ENCODE measurements around the gene MRPL53. TPM values are rescaled to one million over a fixed set of nuclear protein-coding genes. Genes with fewer than 3 reads are reported as not detected.

MRPL53 gene
- 51.9 and 53.8 TPM in 2 replicates for total RNA-seq (2016; rRNA removed; fragmentation: Illumina TruSeq; extraction: Trizol)
- 42.4 and 54.6 TPM in 2 replicates for total RNA-seq (2016; cell fraction: cytosol; rRNA removed; fragmentation: Illumina TruSeq; extraction: Trizol; ENCODE audit: low read depth)
- total RNA-seq (2016; cell fraction: insoluble cytoplasmic fraction; rRNA removed; fragmentation: Illumina TruSeq; extraction: Trizol) = 58.8 and 59.3 TPM in 2 replicates
- 53.4 and 65.7 TPM in 2 replicates for total RNA-seq (2016; cell fraction: membrane; rRNA removed; fragmentation: Illumina TruSeq; extraction: Trizol)
- total RNA-seq (2016; cell fraction: nucleus; rRNA removed; fragmentation: Illumina TruSeq; extraction: Trizol) = 30.0 and 33.7 TPM in 2 replicates
- polyA plus RNA-seq (2011; rRNA removed) = 28.8 and 34.3 TPM in 2 replicates
- polyA plus RNA-seq (2011; cell fraction: cytosol; rRNA removed) = 30.0 and 63.3 TPM in 2 replicates
- polyA plus RNA-seq (2011; cell fraction: nucleus; rRNA removed) = 49.3 and 53.8 TPM in 2 replicates
- 32.0 and 44.9 TPM in 2 replicates for polyA plus RNA-seq (2012)
- 37.9 and 43.7 TPM in 2 replicates for polyA plus RNA-seq (2016; cell fraction: cytosol; fragmentation: Illumina TruSeq; extraction: Trizol; ENCODE audit: low read depth)
- polyA plus RNA-seq (2016; cell fraction: insoluble cytoplasmic fraction; fragmentation: Illumina TruSeq; extraction: Trizol; ENCODE audit: low read depth) = 43.6 and 45.0 TPM in 2 replicates
- 39.5 and 42.8 TPM in 2 replicates for polyA plus RNA-seq (2016; cell fraction: membrane; fragmentation: Illumina TruSeq; extraction: Trizol; ENCODE audit: low read depth)
- 61.4 and 66.8 TPM in 2 replicates for polyA plus RNA-seq (2016; cell fraction: nucleus; fragmentation: Illumina TruSeq; extraction: Trizol; ENCODE audit: insufficient read depth, low read depth)
- polyA minus RNA-seq (2011; rRNA and poly(A)+ RNA removed; ENCODE audit: low replicate concordance) = 38.1 and 38.8 TPM in 2 replicates
- 13.6 and 15.1 TPM in 2 replicates for polyA minus RNA-seq (2011; cell fraction: cytosol; rRNA and poly(A)+ RNA removed)
- 18.9 and 23.0 TPM in 2 replicates for polyA minus RNA-seq (2011; cell fraction: nucleus; rRNA and poly(A)+ RNA removed)
- Bru-seq, nascent RNA = percentile 95 among the genes with signal in this experiment
- percentile 94 among the genes with signal in this experiment for BruChase-seq, experiment 1, labeled RNA remaining after a 6-hour chase
- percentile 94 among the genes with signal in this experiment for BruChase-seq, experiment 2, labeled RNA remaining after a 2-hour chase
- long read RNA-seq, experiment 1, transcript MRPL53-201 (3 exons, 1,162 nt) = major isoform, 53 of 55 reads
- long read RNA-seq, experiment 1, partial matches to known transcripts = 0 of 55 reads
- long read RNA-seq, experiment 1, other reads (novel, unspliced or antisense) = 1 of 55 reads
- long read RNA-seq, experiment 2, transcript MRPL53-201 (3 exons, 1,162 nt) = major isoform, 95 of 99 reads
- long read RNA-seq, experiment 2, partial matches to known transcripts = 0 of 99 reads
- long read RNA-seq, experiment 2, other reads (novel, unspliced or antisense) = 1 of 99 reads

- peak; percentile 87 for ATAC-seq
- 2% methylated on average over 62 of the region's 66 CpGs for WGBS (ENCODE audit: low lambda C conversion rate)
- in situ Hi-C loops (cut with HindIII; ENCODE audit: extremely low pct_ligation_motif_present, low pct_unique_long_range_greater_than_20kb) = no loop called here
- TF ChIP-seq ZBTB8A (CRISPR knock-in tag; IDR thresholded peaks at IDR 0.05; ENCODE audit: borderline replicate concordance, low read depth) (no peak), POLR2AphosphoS5 (IDR thresholded peaks at IDR 0.05; ENCODE audit: low read depth, low read length) (peak; percentile 99), ZNF782 (CRISPR knock-in tag; IDR thresholded peaks at IDR 0.05; ENCODE audit: borderline replicate concordance) (no peak; the same call in 1 of the 2 replicates), TFDP1 (CRISPR knock-in tag; IDR thresholded peaks at IDR 0.05; ENCODE audit: borderline replicate concordance) (peak; percentile 74; the same call in 1 of the 2 replicates), DR1 (CRISPR knock-in tag; IDR thresholded peaks at IDR 0.05) (peak; percentile 71; the same call in 1 of the 2 replicates), MLX (CRISPR knock-in tag; IDR thresholded peaks at IDR 0.05) (no peak; the same call in none of the 2 replicates), POGK (CRISPR knock-in tag; conservative IDR thresholded peaks at IDR 0.05) (peak; percentile 93), ZNF136 (CRISPR knock-in tag; IDR thresholded peaks at IDR 0.05; ENCODE audit: low read depth) (peak; percentile 97), POGZ (CRISPR knock-in tag; IDR thresholded peaks at IDR 0.05) (peak; percentile 83), ZNF44 (CRISPR knock-in tag; IDR thresholded peaks at IDR 0.05) (peak; percentile 89), SRSF1 (optimal IDR thresholded peaks at IDR 0.05; ENCODE audit: low read depth, low read length) (peak; percentile 98), ZNF10 (CRISPR knock-in tag; IDR thresholded peaks at IDR 0.05; ENCODE audit: borderline replicate concordance, low read depth) (peak; percentile 74), YEATS4 (CRISPR knock-in tag; IDR thresholded peaks at IDR 0.05; ENCODE audit: borderline replicate concordance) (peak; percentile 97)
Measured at GRCh38 chr2:74472086-74472944, at the start of gene MRPL53. TSS of gene MRPL53 (minus strand) at chr2:74472680. CDS start at chr2:74472660, 20 bp downstream.

More at GRCh38 chr2:74472086-74472944, at the start of gene MRPL53:
- Histone ChIP-seq H3K36me3 (replicated peaks in 1 of 2; ENCODE audit: control insufficient read depth in 1 of 2, insufficient read depth in 2 of 2, low read length in 2 of 2) (peaks cover 7 to 16% of the 10 kb centered on the region in 2 experiments), H3K79me2 (ENCODE audit: insufficient read depth, low read length) (peaks cover 4% of the 10 kb centered on the region), H3K4me1 (ENCODE audit: insufficient read depth, low read length) (peaks cover 52% of the 10 kb centered on the region), H3K4me2 (ENCODE audit: low read depth, low read length) (peak within 1 kb of the TSS; percentile 95), H3K4me3 (replicated peaks in 1 of 3; ENCODE audit: insufficient read depth in 1 of 3, low read depth in 2 of 3, low read length in 3 of 3) (peak within 1 kb of the TSS; percentile 67 to 91 (median 83)), H3K27me3 (ENCODE audit: control insufficient read depth in 1 of 2, insufficient read depth in 2 of 2, low read length in 2 of 2) (no peaks in the 10 kb centered on the region; a peak in 1 of 5 replicates), H3K9me3 (ENCODE audit: low read length) (no peaks in the 10 kb centered on the region), H3K27ac (ENCODE audit: extremely low read length, insufficient read depth, low read length) (peak within 1 kb of the TSS; percentile 83), H3K9ac (ENCODE audit: insufficient read depth, low read depth, low read length) (peak within 1 kb of the TSS; percentile 86), H2AFZ (ENCODE audit: low read length) (peak within 1 kb of the TSS; percentile 21), H4K20me1 (ENCODE audit: insufficient read depth, low read length) (no peaks in the 10 kb centered on the region)
- FAIRE-seq (peak; percentile 78), DNase-seq (ENCODE audit: low spot score) (peak; percentile 92)
- ChIA-PET POLR2A (interaction anchor here (0.8 to 20.6 kb wide), 19 partner anchors 9 to 273 kb away, joined by 3 to 795 read pairs (median 9); partner anchors contain the start of genes AUP1, CCDC142, DQX1 and HTRA2), CTCF (ENCODE audit: low intra/inter-chr PET ratio, low total read pairs) (no interaction called here)
- TSS peak; percentile 67 for BruUV-seq (replicated peaks)
- intact Hi-C loops (cut with micrococcal nuclease; ENCODE audit: unreplicated experiment) = loop anchor here (1.0 to 2.0 kb wide), 2 partner anchors 14 to 57 kb away; partner anchors contain the start of genes AUP1, HTRA2 and WBP1

Measured in HepG2 (cell line).